A549 (cell line): ENCODE results near the gene ITGA5.

Source experiments
- CEBPB ChIP-seq, 2 experiments: fragments of >200 bp in 1 of 2; sonication (Bioruptor Twin) in 1 of 2; formaldehyde crosslinking in 1 of 2; IDR thresholded peaks; 2 replicates each; pipeline ENCODE4 v1.6.1; 2012 to 2016
- NR3C1 ChIP-seq: fragments of >200 bp; sonication (Bioruptor Twin); formaldehyde crosslinking; IDR thresholded peaks from 3 replicates; pipeline ENCODE4 v1.6.1; 2017
- PHF8 ChIP-seq: fragments of 200-600 bp; sonication (generic); IDR thresholded peaks from 2 replicates; pipeline ENCODE4 v1.6.1; 2016; ENCODE audit warnings: low read depth, mild to moderate bottlenecking, antibody characterized with exemption, moderate library complexity, borderline replicate concordance
- POLR2A ChIP-seq: IDR thresholded peaks from 2 replicates; pipeline ENCODE4 v1.6.1; 2012; ENCODE audit warnings: mild to moderate bottlenecking, low read length
- TF ChIP-seq, protein P1 (sequence below): fragments of >200 bp; sonication (Bioruptor Twin); formaldehyde crosslinking; IDR thresholded peaks from 3 replicates; pipeline ENCODE4 v1.5.1; 2016

DNA sequence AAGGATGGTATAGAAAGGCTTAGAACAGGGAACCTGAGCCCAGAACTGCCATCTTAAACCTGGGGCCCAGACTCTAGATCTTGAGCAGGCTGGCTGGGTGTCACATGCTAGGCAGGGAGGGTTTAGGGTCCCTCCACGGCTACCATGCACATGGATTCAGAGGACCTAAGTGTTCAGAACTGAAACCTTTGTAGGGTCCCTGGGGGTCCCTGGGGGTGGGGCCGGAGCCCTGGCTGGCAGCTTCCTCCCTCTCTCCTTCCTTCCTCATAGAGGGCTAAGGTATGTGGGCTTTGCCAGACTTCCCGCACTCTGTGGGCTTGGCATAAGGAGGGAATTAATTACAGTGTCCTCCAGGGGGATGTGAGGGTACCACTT is 29.9 kb downstream of the ITGA5 start:
- TF ChIP-seq POLR2A = no peak
- no peak for TF ChIP-seq PHF8
- TF ChIP-seq, protein P1, sequence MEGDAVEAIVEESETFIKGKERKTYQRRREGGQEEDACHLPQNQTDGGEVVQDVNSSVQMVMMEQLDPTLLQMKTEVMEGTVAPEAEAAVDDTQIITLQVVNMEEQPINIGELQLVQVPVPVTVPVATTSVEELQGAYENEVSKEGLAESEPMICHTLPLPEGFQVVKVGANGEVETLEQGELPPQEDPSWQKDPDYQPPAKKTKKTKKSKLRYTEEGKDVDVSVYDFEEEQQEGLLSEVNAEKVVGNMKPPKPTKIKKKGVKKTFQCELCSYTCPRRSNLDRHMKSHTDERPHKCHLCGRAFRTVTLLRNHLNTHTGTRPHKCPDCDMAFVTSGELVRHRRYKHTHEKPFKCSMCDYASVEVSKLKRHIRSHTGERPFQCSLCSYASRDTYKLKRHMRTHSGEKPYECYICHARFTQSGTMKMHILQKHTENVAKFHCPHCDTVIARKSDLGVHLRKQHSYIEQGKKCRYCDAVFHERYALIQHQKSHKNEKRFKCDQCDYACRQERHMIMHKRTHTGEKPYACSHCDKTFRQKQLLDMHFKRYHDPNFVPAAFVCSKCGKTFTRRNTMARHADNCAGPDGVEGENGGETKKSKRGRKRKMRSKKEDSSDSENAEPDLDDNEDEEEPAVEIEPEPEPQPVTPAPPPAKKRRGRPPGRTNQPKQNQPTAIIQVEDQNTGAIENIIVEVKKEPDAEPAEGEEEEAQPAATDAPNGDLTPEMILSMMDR = no peak
- TF ChIP-seq CEBPB (IDR thresholded peaks at IDR 0.05) = no peak
- TF ChIP-seq NR3C1 = no peak
